GM21515 (cell line): ENCODE measurements around the gene CACNA2D3.

Source experiments
- ATAC-seq: cut with Tn5 transposase; IDR thresholded peaks from one replicate; pipeline ENCODE4 v1.9.1; 2021; ENCODE audit not compliant: unreplicated experiment

Gene CACNA2D3

DNA sequence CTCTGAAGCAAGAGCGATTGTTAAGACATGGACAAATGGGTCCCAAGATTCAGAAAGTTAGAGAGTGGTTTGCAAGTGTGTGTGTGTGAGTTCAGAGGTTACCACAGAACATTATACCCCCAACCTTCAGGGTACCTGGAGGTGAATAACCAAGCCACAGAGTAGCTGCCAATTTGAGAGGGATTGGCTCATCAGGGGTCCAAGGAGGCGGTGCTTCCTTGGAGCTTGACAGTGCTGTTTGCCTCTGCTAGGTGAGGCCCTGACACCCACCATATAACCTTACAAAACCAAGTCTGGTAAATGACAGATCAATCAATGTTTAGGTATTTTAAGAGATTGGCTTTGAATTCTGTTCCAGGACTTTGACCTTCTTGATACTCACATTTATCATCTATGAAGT lies 769.8 kb downstream of the CACNA2D3 start:
- no peak for ATAC-seq

DNA sequence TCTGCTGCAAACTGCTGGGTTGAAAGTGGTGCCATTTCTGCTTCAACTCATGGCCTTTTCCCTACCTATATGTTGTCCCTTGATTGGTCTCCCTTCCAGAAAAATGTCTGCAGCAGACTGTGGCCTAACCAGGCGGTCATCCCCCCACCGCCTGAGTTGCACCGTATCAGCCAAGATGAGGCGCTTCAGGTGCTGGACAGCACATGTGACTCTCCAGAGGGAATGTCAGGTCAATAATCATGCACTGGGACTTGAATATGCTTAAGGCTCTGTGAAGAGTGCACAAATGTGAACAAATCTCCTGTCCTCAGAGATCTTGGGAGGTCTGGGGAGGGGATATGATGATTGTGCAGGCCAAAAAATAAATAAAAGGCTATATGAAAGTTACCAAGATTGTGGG lies 773.3 kb downstream of the CACNA2D3 start:
- no peak for ATAC-seq

- no peak for ATAC-seq
These were observed 774.8 kb downstream of the CACNA2D3 start for GRCh38 chr3:54897028-54897711.

DNA sequence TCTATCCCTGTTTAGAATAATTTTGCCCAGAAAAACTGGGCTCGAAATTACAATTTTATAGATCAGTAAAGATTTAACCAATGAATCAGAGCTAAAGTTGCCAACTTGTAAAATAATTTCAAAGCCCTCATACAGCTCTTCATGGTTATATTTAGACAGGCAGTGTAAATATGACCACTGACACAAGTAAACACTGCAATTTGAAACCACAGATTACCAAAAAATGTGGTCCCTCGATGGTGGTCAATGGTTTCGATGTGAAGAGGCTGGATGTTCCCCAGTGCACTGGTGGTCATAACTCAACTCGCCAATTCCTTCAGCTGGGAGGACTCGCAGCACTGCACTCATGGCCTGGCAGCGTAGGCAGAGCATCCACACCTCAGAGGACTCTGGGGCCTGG lies 776.9 kb downstream of the CACNA2D3 start:
- no peak for ATAC-seq

GRCh38 chr3:54900838-54901591 lies 778.7 kb downstream of the CACNA2D3 start:
- ATAC-seq: no peak

GRCh38 chr3:54901906-54902685 lies 779.7 kb downstream of the CACNA2D3 start:
- ATAC-seq: no peak

DNA sequence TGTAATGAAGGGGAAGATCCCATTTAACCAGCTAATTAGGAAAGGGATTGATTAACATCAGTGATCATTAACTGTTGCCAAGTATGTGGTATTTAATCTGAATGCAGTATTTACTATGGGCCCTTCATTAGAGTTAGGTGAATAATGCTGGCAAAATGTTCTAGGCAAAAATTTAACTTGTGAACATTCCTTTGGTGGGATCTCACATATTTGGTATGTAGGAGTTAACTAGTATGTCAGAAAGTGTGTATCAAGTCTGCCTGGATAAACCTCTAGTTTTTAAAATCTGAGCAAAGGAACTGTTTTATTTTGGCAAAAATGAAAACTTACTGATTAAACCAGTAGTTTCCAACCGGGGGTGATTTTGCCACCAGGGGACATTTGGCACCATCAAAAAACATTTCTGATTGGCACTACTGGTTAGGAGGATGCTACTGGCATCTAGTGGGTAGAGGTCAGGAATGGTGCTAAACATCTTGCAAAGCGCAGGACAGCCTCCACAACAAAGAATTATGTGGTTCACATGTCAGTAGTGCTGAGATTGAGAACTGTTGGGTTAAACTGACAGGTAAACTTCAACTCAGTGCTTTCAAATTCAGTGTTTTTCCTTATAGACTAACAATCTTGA lies 783.0 kb downstream of the CACNA2D3 start:
- no peak for ATAC-seq

DNA sequence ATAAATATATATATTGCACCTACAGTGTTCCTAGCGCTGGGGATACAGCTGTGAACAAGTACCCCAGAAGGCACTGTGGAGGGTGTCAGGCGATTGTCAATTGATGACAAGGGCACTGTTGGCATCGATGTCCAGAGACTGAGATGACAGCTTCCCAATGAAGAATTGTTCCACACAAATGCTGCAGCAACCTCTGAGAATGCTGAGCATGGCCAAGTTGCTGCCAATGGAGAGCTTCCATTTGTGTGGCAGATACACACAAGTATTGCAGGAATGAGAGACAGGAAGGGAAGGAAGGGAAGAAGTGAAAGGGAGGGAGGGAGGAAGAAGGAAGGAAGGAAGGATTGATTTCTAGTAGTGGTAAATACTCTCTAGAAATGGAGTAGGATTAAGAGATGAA lies 783.6 kb downstream of the CACNA2D3 start:
- ATAC-seq: no peak

DNA sequence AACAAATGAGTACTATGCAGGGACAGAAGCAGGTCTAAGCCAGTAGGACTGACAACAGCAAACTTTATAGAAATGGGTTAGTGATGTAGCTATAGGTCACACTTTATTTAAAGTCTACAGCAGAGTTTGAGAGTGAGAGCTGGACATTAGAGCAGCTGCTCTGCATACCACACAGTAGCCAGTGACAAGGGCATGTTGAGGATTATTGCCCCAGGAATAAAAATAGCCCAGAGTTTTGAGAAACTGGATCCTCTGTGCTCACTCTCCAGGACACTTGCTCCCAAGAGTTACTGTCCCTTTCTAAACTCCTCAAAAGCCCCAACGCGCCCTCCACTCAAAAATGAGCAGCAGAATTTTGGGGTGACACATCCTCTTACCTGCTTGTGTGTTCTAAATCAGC lies 784.4 kb downstream of the CACNA2D3 start:
- ATAC-seq: no peak

- no peak for ATAC-seq
These were observed 786.8 kb downstream of the CACNA2D3 start for GRCh38 chr3:54909191-54909590.

GRCh38 chr3:54914180-54914579 lies 791.8 kb downstream of the CACNA2D3 start:
- ATAC-seq: no peak

GRCh38 chr3:54915181-54915580 lies 792.8 kb downstream of the CACNA2D3 start:
- ATAC-seq: no peak

- no peak for ATAC-seq
These were observed 793.6 kb downstream of the CACNA2D3 start for GRCh38 chr3:54915976-54916375.

DNA sequence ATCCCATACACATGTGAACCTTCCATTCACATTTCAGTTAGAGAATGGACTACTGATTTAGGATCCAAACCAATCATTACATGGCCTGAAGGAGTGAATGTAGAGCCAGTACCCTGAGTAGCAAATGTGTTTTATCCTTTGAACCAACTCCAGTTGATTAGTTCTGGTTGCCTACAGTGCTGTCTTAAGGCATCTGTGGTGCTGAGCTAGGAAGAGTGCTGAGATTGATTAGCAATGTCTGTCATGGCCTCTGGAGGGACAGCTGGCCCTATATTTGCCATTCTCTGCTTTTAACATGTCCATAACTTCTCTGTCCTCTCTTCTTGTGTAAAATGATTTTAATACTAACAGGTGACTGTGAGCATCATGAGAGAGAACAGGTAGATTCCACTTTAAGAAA lies 794.4 kb downstream of the CACNA2D3 start:
- ATAC-seq: no peak

DNA sequence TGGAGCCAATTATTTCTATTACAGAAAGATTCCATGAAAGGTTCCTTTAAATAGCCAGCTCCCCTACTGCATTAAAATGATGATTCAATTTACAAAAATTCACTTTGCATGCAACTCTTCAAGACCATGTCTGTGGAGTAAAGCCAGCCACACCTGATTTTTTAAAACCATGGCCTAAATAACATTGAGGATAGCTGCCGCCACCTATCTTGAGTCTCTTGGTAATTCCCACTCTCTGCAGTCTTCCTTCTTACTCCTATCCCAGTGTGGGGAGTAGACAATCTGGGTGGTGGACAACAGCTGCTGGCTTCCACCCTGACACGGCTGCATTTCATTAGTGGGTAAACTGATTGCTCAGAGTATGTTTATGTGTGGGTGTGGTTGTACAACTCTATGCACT lies 794.8 kb downstream of the CACNA2D3 start:
- no peak for ATAC-seq

DNA sequence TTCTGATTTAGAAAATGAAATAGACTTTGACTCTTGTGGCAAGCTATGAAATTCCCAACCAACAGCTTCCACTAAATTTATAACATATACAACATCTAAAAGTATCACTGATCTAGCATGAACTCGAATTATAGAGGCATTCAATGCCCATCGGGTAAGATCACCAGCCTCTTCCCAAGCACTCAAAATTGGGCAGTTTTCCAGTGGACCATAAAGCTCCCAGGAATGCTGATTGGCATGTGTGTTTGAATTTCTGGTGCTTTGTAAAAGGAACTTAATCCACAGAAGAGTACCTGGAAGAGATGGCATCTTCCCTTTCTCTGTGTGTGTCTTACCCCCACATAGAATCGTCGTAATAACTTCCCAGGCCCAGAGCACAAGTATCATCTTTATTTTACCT lies 795.5 kb downstream of the CACNA2D3 start:
- ATAC-seq: no peak

- no peak for ATAC-seq
These were observed 796.2 kb downstream of the CACNA2D3 start for GRCh38 chr3:54918516-54918915.

GRCh38 chr3:54928046-54928770 lies 805.9 kb downstream of the CACNA2D3 start, which contains the start of gene LRTM1:
TSS of gene LRTM1 (minus strand) at chr3:54928059. CDS start at chr3:54927911, 148 bp downstream.
- ATAC-seq: no peak

DNA sequence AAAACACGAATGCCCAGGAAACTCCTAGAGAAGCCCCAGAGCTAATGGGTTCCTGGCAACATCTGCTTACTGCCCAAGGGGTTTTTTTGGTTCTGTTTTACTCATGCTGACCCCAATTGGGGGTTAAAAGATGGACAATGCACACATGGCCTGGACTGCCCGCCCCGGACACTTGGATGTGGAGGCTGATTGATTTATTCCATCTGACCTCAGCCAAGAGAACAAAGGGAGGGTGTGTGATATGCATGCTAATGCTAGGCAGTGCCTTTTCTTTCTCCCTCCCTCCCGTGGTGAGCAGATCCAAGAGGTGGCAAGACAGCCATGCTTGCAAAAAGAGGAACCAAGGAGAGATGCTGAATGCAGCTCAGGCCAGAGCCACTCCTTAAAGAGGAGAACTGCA lies 808.8 kb downstream of the CACNA2D3 start:
- ATAC-seq: no peak

GRCh38 chr3:54932606-54933005 lies 810.3 kb downstream of the CACNA2D3 start:
- ATAC-seq: no peak

- ATAC-seq: no peak
These were observed 813.5 kb downstream of the CACNA2D3 start for GRCh38 chr3:54935869-54936268.
